ENCODE results near the gene SLC49A4.

DNA sequence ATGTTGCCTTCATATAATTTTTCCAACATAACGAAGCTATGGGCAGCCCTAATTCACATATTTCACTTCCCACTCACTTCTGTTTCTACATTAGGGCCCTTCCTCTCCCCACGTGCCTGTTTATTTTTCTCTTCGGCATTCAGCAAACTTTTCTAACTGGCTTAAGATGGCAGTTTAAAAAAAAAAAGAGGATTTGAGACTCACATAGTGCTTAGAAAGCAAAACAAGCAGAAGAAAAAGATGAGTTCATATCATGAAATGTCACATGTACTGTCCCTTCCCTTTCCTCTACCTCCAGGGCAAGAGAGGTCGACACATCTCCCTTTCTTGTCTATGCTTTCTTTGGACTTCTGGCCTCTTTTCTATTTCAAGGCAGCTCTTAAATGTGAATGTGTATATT is 30.6 kb downstream of the SLC49A4 start:
- TF ChIP-seq, protein P1, sequence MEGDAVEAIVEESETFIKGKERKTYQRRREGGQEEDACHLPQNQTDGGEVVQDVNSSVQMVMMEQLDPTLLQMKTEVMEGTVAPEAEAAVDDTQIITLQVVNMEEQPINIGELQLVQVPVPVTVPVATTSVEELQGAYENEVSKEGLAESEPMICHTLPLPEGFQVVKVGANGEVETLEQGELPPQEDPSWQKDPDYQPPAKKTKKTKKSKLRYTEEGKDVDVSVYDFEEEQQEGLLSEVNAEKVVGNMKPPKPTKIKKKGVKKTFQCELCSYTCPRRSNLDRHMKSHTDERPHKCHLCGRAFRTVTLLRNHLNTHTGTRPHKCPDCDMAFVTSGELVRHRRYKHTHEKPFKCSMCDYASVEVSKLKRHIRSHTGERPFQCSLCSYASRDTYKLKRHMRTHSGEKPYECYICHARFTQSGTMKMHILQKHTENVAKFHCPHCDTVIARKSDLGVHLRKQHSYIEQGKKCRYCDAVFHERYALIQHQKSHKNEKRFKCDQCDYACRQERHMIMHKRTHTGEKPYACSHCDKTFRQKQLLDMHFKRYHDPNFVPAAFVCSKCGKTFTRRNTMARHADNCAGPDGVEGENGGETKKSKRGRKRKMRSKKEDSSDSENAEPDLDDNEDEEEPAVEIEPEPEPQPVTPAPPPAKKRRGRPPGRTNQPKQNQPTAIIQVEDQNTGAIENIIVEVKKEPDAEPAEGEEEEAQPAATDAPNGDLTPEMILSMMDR (IDR thresholded peaks at IDR 0.05; ENCODE audit: low read length), result no peak
- TF ChIP-seq EZH2 (IDR thresholded peaks at IDR 0.05; ENCODE audit: borderline replicate concordance, low read length), result no peak
